Pulmonary artery endothelial cell (primary cell): ENCODE results near the gene NKAIN4. TPM values are rescaled to one million over a fixed set of nuclear protein-coding genes. Genes with fewer than 3 reads are reported as not detected.
A peak's percentile ranks its signal among the peaks of the same experiment; 100 is the strongest.

Experiments
- DNase-seq: peaks from one replicate; pipeline ENCODE4 v3.0.0-alpha.2; 2011; ENCODE audit warnings: low read depth, low spot score
- total RNA-seq: library from RNA; depleted of rRNA; stranded (reverse); fragments of >200 nt; gene quantifications from 2 replicates; pipeline ENCODE4 v1.2.3, GENCODE V29; 2014

Gene NKAIN4
- total RNA-seq, 1 donor from 2014 or later = not detected

GRCh38 chr20:63274381-63275228 lies 20.3 kb upstream of the NKAIN4 start:
- DNase-seq = no peak

GRCh38 chr20:63273635-63274380 lies 19.5 kb upstream of the NKAIN4 start:
- no peak for DNase-seq

GRCh38 chr20:63273059-63273579 lies 18.9 kb upstream of the NKAIN4 start:
- no peak for DNase-seq

- DNase-seq = peak; percentile 57
Measured at GRCh38 chr20:63272105-63273058, 18.1 kb upstream of the NKAIN4 start, which contains the start of gene ARFGAP1. Gene ARFGAP1 (plus strand): TSS chr20:63272813. CDS start chr20:63275581, 2,768 bp downstream.

- DNase-seq = no peak
Measured at GRCh38 chr20:63270606-63271325, 16.5 kb upstream of the NKAIN4 start.

GRCh38 chr20:63269724-63270123 lies 15.5 kb upstream of the NKAIN4 start:
- DNase-seq = no peak

GRCh38 chr20:63268671-63269439 lies 14.6 kb upstream of the NKAIN4 start:
- DNase-seq = no peak

GRCh38 chr20:63268256-63268655 lies 14.0 kb upstream of the NKAIN4 start:
- DNase-seq = no peak

- no peak for DNase-seq
Measured at GRCh38 chr20:63267691-63268090, 13.4 kb upstream of the NKAIN4 start.

GRCh38 chr20:63265891-63266515 lies 11.7 kb upstream of the NKAIN4 start:
- no peak for DNase-seq

GRCh38 chr20:63264519-63264918 lies 10.3 kb upstream of the NKAIN4 start:
- DNase-seq = no peak

- no peak for DNase-seq
Measured at GRCh38 chr20:63264000-63264399, 9.7 kb upstream of the NKAIN4 start.

GRCh38 chr20:63262836-63263235 lies 8.6 kb upstream of the NKAIN4 start:
- DNase-seq = no peak

- DNase-seq = no peak
Measured at GRCh38 chr20:63261795-63262528, 7.7 kb upstream of the NKAIN4 start.

GRCh38 chr20:63261060-63261794 lies 7.0 kb upstream of the NKAIN4 start:
- DNase-seq = no peak

- DNase-seq = no peak
Measured at GRCh38 chr20:63260521-63260920, 6.3 kb upstream of the NKAIN4 start.

GRCh38 chr20:63259734-63260460 lies 5.6 kb upstream of the NKAIN4 start:
- DNase-seq = no peak
